GM21447 (cell line): ENCODE measurements around the gene DCTN5.
"Not testable (repeated sequence)": the region's sequence is repeated elsewhere in the genome, so short reads cannot be mapped to it uniquely, and the experiment has no call there.

Source experiments
- ATAC-seq: cut with Tn5 transposase; IDR thresholded peaks from one replicate; pipeline ENCODE4 v1.9.1; 2021; ENCODE audit not compliant: unreplicated experiment

Gene DCTN5

DNA sequence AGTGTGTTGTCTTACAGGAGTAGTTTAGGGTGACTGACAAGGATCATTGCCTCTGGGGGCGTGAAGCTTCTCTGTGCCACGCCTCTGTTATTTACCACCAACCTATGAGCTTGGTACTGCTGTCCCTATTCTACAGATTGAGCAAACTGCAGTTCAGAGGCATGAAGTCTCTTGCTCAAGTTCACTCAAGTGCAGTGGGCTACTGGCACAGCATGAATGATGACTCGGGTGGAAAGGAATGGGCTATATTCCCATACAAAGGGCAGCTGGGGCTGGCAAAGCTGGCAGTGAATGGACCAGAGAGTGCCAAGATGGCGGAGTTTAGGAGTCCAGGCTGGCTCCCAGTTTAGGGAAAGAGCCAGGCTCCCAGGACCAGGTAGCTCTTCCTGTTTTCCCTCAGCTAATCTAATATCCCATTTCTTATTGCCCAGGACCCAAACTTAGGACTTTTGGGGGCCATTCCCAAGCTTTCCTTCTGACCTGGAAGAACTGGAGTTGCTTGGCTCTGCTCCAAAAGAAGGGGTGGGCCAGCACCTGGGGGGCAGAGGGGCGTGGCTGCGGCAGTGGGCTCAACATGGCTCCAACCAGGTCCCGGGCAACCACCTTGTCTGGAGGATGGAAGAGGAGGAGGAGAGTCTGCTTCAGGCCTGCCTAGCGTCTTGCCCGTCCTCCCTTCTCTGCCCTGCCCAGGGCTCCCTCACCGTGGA is 50.4 kb downstream of the DCTN5 start:
- no peak for ATAC-seq

DNA sequence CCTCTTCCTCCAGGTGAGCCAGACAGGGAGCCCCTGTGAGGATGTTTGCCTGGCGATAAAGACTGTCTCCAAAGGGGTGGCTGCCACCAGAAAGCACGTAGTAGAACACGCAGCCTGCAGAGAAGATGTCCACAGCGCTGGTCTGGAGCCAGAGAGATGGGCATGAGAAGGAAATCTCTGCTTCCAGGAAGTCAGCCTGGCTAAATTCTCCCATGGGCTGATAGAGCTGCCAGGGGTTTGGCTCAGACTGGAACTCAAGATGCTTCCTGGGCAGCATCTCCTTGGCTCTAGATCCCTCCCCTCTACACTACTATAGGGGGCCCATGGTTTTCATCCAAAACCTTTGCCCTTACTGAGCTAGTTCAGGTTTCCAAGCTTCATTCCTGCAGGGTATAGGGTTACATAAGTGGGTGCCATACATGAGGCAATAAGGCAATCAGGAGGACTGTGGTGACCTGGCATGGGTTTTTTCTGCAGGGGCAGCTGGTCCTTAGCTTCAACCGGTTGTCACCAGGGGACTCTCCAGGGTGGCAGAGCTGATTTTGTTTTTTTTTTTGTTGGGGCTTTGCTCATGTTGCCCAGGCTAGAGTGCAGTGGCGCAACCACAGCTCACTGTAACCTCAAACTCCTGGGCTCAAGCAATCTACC is 51.0 kb downstream of the DCTN5 start:
- no peak for ATAC-seq

DNA sequence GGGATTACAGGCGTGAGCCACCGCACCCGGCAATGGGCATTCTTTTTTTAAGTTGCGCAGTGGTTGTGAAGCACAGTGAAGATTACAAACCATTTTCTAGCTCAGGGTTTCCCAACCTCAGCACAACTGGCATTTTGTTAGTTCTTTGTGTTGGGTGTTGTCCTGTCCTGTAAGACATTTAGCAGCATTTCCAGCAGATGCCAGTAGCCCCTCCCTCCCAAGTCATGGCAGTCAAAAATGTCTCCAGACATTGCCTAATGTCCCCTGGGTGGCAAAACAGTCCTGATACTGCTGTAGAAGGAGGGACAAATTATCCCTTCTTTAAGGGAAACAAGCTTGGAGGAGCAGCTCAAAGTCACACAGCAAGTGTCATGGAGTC is 53.0 kb downstream of the DCTN5 start:
- ATAC-seq: no peak

DNA sequence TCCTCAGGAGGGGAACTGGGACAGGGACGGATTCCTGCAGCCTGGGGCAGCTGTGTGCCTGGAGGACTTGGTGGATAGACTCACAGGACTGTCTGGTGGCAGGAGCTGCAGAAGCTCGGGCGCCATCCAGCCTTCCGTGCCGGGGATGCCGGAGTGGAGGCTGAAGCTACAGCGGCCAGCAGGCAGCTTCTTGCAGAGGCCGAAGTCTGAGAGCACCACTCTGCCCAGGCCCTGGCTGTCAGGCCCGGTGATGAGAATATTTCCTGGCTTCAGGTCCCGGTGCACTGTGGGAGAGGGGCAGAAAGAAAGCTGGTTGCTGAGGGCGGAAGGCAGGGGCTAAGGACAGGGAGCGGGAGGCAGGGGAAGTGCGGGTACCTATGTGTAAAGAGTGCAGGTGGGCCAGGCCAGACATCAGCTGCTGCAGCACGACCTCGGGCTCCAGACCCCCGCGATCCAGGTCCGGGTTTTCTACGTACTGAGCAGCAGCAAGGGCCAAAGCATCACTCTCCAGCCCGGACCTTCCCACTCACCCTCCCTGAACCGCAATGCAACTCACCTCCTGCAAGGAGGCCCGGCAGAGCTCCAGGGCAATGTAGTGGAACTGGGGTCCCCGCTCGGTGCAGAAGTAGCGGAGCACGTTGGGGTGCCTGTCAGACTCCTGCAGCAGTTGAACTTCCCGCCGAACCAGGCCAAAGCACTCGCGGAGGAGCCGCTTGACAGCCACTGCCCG is 53.5 kb downstream of the DCTN5 start:
- no peak for ATAC-seq

DNA sequence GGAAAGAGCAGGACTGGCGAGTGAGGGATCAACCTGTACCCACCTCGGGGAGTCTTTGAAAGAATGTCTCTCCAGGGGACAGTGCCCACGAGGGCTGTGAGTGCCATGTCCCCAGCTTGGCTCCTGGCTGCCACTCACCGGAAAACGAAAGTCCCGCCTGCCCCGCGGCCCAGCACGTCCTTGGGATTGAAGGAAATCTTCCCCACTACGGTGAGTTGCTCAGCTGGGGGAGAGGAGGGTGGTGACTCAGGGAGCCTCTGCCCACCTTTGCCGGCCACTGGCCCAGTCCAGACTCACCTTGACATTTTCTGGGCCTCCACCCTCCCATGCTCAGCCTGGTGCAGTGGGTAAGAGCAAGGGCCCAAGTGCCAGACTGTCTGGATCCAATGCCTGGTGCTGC is 54.5 kb downstream of the DCTN5 start:
- ATAC-seq: no peak

DNA sequence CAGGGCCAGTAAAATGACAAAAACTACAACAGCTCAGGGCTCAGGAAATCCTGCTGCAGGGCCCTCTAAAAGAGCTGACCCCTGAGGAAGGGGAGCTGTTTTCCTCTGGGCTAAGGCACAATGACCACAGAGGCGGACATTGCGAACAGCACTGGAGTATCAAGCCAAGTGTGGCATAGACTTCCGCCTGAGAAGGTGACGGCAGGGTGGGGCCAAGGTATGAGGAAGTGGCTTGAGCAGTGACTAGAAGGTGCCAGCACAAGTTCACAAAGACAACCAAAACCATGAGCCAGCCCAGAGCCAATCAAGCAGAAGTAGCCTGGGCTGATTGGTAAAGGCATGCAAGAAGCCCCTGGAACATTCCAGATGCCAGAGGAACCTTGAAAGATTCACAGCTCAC is 57.8 kb downstream of the DCTN5 start:
- ATAC-seq: no peak

DNA sequence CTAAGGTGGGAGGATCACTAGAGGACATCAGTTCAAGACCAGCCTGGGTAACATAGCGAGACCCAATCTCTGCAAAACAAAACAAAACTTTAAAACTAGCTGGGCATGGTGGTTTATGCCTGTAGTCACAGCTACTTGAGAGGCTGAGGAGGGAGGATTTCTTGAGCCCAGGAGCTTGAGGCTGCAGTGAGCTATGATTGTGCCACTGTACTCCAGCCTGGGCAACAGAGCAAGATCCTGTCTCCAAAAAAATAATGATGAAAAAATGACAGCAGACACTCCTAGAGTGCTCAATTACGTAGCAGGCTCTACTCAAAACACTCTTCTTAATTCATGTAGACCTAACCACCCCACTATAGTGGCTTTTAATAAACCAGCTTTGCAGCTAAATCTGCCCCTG is 58.8 kb downstream of the DCTN5 start:
- no peak for ATAC-seq

DNA sequence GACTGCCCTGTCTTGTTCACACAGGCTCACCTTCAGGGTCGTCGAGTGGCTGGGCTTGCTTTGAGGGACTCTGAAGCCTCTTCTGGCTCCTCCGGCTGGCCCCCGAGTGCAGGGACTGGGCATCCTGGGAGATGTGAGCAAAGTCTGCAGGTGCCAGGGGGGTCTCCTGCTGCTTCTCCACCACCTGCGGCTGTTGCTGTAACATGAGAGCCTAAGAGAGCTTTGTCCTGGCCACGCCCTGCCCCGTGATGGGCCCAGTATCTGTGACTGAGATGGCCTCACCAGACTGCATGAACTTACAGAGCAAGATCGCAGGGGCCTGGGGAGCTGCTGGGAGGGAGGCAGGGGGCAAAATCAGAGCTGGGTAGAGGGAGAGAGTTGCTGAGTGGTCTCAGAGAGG is 59.2 kb downstream of the DCTN5 start:
- no peak for ATAC-seq

DNA sequence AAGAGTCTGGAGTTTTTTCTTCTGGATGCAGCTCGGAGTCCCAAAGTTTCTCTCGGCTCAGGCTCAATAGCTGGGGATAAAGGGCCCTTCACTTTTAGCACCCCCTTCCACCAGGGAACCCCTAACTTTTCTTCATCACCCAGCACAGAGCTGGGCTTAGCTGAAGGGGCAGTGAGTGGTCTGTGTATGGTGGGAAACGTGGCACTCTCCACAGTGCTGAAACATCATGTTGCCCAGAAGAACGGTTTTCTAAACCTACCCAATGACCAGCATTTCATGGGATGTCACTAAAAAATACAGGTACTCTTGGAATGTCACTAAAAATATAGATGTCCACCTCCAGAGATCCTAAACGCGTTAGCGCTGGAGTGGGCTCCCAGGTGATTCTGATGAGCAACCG is 59.8 kb downstream of the DCTN5 start:
- no peak for ATAC-seq

DNA sequence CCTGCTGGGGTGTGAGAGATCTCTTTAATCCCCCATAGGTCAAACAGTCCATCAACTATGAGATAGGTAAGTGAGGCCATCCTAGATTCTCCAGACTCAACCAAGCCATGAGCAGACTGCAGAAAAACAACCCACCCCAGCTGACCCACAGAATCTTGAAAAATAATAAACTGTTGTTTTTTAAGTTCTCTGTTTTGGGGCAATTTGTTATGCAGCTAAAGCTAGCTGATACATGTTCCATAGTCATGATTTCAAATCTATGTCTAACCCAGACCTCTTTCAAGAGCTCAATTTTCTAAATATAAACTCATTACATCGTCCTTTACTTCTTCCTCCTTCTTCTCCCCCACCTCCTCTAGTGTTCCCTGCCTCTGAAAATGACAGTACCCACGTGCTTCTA is 61.7 kb downstream of the DCTN5 start:
- ATAC-seq: no peak

DNA sequence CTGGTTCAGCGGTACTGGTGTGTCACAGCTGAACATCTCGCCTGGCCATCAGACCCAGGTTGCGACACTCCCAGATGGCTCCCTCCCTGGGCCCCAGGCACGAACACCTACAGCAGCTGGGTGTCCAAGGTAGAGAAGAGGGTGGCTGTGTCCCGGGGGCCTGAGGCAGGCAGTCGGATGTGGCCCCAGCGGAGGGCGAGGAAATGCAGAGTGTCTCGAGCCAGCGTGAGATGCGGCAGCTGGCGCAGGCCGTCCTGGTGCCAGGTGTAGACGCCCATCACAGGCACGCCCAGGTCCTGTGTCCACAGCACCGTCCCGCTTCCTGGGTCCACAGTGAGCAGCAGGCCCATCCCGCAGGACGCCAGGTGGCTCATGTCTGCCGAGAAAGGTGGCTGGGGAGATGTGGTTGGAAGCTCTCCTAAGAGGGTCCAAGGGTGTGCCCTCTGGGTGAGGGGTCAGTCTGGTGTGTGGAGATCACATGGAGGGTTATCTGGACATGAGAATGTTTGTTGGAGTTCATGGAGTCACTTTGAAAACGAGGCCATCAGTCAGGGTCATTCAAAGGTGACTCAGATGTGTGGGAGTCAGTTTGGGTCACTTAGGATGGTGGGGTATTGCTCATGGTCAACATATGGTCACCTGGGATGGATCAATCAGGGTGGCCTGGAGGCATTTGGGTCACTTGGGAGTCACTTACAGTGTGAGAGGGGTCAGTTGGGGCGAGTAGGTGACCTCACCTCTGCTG is 63.7 kb downstream of the DCTN5 start:
- ATAC-seq: no peak

DNA sequence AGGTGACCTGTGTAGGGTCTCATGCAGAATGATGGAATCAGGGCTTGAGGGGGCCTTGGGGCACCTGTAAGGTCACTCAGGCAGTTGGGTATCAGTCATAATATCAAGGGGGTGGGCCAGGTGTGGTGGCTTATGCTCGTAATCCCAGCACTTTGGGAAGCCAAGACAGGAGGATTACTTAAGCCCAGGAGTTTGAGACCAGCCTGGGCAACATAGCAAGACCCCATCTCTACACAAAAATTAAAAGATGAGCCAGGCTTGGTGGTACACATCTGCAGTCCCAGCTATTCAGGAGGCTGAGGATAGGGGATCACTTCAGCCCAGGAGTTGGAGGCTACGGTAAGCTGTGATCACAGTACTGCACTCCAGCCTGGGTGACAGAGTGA is 64.2 kb downstream of the DCTN5 start:
- no peak for ATAC-seq

DNA sequence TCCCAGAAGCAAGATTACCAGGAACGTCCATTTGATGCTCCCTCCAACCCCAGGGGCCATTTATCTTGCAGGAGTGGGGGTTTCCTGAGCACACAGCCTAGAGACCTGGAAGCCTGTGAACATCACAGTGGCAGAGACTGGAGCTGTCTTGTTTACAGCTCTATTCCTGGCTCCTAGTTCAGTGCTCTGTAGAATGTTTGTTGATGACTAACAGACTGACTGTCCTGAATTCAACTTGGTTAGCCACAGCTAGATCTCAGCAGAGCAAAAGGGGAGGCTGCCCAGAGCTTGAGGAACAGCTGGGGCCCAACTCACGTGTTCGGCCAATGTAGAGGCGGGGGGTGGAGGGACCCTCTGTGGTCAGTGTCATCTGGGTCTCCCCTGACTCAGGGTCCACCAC is 65.2 kb downstream of the DCTN5 start:
- no peak for ATAC-seq

DNA sequence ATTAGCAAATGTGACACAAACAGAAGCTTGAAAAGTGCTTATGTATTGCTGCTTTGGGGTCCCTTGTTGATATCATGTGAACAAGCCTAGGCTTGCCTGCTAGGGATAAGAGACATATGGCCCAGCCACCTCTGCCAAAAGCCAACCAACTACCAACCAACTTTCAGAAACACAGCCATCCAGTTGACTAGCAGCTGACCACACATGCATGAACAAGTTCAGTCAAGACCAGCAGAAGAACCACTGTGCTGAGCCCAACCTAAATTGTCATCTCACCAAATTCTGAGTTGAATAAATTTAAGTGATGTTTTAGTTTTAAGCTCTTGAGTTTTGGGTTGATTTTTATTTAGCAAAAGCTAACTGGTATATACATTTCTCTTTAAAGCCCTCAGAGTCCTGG is 68.3 kb downstream of the DCTN5 start:
- no peak for ATAC-seq

DNA sequence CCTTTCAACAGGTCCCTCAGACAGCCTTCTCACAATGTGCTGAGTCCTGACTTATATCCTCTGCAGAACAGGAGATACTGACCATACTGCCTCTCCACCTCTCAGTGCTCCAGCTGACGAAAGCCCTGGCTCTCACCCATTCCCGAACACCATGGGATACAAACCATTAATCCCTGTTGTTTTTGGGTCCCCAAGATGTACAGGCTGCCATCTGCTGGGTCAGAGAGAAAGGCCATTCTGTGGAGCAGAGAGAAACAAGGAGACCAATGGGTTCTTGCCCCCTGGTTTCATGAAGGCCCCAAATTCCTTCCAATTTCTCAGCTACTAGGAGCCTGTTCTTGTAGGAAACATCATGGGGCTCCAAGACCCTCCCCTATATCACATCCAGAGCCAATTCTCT is 68.7 kb downstream of the DCTN5 start:
- ATAC-seq: no peak

DNA sequence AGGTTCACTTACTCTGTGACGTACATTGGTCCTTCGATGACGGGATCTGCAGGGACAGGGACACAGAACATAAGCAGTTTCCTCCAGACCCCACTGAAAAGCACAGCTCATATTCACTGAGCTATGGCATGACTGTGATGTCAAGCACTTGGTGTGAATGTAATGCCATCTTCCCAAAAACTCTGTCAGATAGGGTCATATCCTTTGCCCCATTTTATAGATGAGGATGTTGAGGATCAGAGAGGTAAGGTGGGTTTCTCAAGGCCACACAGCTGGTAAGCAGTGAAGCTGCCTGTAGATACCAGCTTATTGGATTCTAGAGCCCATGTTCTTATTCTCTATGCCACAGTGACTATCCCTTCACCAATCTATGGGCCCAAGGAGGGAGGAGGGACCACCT is 69.2 kb downstream of the DCTN5 start:
- ATAC-seq: no peak

DNA sequence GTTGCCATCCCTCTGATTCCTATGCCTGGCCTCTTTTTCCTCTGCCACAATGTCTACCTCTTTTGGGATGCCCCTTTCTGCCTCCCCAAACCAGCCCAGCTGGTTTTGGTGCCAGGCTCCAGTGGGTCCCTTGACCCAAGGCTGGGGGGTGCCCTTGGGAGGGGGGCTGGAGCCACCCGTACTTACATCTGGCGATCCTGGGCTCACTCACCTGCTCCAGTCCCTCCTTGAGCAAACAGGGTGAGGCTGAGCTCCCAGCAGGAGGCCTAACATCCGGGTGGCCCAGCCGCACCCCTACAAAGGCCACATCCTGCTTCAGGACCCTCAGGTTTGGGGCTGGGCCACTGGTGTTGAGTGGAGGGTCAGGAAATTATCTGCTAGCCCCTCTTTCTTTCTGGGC is 70.5 kb downstream of the DCTN5 start:
- no peak for ATAC-seq

DNA sequence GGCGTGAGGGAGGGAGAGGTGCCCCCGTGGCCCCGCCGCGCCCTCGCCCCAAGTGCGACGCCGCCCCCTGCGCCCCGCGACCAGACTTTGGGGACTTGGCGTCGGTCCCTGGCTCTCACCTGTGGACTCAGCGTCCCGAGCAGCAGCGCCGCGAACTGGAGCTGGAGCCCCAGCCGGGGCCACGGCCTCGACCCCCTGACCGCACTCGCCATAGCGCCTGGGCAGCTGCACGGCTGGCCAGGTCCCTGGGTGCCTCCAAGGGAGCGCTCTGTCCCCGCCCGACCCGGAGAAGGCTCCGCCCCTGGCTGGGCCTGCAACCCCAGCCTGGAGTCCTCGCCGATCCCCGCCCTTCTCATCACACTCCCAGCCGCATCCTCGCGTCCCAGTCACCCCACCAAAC is 71.7 kb downstream of the DCTN5 start, which contains the start of gene ERN2:
Gene ERN2 (minus strand): TSS at position 247 of the 400 bp plus-strand sequence. CDS start 35 bp downstream, at position 212.
- no peak for ATAC-seq

DNA sequence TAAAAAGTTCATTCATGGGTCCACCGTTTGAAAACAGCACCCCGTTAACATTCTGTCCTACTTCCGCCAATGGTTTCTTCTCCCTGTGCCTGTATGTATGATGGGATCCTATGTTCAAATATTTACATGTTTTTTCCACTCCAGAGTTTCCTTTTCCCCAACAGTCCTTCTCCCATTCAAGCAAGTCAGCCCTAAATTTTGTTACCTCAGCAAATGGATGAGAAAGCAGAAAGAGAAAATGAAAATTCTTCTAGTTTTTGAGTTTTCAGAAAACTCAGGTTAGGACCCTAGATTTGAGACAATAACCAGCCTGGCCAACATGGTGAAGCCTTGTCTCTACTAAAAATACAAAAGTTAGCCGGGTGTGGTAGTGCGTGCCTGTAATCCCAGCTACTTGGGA is 75.2 kb downstream of the DCTN5 start:
- ATAC-seq: no peak

DNA sequence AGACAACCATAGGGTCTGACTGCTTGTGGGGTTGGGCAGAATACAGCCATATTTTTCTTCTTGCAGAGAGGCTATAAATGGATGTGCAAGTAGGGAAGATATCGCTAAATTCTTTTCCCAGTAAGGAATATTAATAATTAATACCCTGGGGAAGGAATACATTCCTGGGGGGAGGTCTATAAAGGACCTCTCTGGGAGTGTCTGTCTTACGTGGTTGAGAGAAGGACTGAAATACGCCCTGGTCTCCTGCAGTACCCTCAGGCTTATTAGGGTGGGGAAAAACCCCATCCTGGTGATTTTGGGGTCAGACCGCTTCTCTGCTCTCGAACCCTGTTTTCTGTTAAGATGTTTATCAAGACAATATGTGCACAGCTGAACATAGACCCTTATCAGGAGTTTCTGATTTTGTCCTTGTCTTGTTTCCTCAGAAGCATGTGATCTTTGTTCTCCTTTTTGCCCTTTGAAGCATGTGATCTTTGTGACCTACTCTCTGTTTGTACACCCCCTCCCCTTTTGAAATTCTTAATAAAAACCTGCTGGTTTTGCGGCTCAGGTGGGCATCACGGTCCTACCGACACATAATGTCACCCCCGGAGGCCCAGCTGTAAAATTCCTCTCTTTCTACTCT is 81.5 kb downstream of the DCTN5 start:
- ATAC-seq: not testable (repeated sequence)

DNA sequence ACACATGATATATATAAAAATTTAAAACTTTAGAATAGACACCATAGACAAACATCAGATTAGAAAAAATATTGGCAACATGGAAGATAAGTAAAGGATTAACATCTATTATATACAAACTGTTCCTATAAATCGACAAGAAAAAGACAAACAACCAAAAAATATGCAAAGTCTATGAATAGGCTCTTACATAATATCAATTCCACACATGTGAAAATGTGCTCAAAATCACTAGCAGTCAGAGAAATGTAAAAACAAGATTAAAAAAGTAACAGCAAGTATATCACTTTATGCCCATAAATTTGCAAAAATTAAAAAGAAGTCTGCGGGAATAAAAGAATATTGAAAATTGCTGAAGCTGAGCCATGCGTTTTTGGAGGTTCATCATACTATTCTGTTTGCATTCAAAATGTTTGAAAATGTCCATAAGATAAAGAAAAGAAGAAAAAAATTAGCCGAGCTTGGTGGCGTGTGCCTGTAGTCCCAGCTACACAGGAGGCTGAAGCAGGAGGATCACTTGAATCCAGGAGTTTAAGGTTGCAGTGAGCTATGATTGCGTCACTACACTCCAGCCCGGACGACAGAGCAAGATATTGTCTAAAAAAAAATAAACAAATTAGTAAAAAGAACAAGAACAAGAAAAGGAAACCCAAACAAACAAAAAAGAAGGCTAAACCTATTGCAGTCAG is 83.0 kb downstream of the DCTN5 start:
- ATAC-seq: no peak
